NCI-H1105 treated with DMSO at 0.1 percent for 48 hours (cell line): ENCODE measurements around the gene MOCS2.
"Not testable (repeated sequence)": the region's sequence is repeated elsewhere in the genome, so short reads cannot be mapped to it uniquely, and the experiment has no call there.

Source experiments
- DNase-seq: peaks from one replicate; lab custom pipeline; 2025; lab: John Stamatoyannopoulos, UW

Gene MOCS2, protein sequence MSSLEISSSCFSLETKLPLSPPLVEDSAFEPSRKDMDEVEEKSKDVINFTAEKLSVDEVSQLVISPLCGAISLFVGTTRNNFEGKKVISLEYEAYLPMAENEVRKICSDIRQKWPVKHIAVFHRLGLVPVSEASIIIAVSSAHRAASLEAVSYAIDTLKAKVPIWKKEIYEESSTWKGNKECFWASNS

DNA sequence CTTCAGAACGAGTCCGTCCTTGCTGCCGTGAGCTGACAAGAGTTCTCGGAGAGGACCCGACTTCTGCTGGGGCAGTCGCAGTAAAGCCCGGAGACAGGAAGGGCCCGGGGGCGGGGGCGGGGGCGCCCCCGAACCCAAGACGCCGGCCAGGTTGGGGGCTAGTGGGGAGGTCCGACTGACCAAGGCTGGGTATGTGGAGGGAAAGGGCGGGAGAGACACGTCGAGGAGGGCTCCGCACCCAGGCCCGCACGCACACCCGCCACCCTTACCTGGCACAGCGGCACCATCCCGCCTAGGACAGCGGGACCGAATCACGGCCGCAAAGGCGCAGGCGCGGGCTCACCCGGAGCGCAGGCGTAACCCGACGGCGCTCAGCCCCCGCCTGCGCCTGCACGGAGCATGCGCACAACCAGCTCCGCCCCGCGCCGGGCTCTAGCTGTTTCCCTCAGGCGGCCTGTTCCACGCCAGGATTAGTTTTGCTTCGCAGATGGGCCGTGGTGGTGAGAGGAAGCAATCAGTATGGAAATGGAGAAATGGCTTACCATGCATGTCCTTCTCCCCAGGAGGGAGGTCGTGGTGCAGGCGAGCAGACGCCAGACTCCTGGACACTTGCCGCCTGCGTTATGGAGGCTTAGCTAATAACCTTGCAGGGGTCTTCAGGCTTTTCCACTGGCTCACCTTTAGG lies at the start of gene MOCS2:
Gene MOCS2, minus strand, starts transcription at position 315 of the 685 bp plus-strand sequence. CDS start 2,583 bp downstream, outside the sequence.
- peak; percentile 79 for DNase-seq

DNA sequence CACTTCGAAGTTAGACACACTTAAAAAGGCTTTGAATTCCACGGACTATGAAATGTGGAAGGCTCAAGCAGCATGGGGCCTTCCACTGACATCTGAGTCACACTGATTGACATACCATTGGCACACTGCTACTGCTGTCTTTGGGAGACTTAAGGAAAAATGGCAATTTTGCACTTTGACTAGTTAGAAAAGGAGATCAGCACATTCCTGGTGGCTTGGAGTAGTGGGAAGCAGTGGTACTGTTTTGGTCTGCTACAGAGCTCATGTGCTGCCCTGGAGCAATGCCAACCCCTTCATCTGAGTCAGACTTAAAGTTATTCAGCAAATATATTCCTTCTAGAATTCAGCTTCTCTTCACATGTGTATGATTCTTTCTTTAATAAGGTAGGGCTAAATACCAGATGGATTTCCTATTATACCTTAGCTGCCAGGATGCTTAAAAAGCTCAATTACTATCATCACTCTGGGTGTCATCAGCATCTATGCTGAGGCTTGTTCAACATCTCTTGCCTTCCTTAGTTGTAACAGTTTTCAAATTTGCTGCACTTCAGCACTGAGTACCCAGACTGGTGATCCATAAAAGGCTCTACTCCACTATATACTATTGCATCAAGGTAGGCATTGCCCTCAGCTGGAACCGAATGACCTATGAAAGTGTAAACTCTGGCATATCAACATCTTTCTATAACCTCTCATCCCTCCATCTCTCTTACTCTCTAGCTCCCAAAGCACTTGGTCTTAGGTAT lies 42.3 kb upstream of the MOCS2 start:
- DNase-seq: no peak

DNA sequence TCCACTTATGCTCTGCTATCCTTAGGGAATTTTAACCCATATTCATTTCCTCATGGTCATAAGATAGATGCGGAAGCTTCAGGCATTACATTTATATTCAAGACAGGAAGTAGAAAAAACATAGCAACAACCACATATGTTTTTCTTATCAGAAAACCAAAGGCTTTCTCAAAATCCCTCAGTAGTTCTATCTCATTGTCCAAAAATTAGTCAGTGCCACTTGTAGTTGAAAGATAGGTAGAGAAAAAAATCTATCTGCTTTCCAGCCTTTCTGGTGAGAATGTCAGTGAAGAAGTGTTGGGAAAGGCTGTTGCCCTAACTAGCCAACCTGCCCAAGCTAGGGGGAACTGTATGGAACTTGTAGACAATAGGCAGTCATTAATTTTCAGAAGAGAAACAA lies 23.5 kb upstream of the MOCS2 start:
- no peak for DNase-seq

DNA sequence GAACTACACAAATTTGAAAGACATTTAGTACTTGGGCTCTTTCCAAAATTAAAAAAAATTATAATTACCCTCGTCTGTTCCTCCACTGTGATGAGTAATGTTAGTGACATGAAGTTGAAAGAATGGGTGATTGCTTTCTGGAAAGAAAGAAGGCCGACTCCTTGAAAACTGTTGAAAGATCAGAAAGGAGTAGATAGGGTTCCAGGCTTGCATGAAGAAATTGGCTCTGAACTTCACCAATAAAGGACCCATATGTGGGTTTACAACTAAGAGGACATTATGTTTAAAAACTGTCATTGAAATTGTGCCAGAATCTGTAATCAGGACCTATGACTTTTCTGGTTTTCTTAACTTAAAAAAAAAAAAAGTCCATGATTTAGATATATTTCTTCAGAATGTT lies 20.7 kb upstream of the MOCS2 start:
- no peak for DNase-seq

DNA sequence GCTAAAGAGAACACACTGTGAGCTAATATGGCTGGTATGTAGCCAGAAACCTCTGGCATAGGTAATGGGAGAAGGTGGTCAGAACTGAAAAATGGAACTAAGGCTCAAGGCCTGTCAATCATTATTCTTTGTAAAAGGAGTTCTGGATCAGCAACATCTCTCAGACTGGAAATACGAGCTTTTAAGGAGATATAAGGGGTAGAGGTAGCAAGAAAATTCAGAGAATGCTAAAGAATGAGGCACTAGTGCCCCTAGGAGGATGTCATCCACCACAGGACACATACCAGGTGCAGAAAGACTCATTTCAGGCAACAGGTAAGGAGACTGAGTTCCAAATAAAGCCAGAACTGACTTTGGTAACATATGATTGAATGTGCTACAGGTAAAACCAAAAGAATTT lies 18.9 kb upstream of the MOCS2 start:
- no peak for DNase-seq

DNA sequence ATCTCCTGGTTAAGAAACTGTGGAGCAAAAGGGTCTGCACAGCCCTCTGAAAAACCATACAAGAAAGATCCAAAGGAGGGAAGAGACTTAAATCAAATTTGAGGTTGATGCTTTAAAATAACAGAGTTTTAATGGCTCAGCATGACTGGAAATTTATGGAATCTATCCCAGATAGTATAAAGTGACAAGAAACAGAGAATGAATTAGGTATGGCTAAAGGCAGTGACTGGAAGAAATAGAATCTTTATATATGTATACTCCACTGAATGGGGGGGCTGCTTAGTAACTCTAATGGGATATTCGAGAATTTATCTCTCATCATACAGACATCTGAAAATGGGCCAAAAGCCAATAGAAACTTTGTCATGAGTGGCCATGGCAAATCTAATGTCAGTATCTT lies 17.6 kb upstream of the MOCS2 start:
- no peak for DNase-seq

DNA sequence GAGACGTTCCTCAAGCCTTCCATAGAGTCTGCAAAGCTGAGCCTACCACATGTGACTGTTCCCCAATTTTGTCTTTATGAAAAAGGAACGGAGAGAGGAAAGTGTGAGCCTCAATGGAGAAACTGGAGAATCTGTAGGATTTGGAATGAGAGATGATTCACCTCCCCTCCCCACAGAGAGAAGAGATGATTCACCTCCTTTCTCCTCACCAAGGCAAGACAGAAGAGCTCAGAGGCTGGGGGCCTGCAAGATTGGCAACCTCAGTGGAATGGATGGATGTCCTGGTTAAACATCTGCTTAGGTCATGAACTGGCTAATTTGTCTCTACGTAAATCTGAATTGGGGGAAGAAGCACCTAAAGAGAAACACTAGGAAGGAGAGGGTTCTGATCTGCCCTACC lies 17.0 kb upstream of the MOCS2 start:
- no peak for DNase-seq

DNA sequence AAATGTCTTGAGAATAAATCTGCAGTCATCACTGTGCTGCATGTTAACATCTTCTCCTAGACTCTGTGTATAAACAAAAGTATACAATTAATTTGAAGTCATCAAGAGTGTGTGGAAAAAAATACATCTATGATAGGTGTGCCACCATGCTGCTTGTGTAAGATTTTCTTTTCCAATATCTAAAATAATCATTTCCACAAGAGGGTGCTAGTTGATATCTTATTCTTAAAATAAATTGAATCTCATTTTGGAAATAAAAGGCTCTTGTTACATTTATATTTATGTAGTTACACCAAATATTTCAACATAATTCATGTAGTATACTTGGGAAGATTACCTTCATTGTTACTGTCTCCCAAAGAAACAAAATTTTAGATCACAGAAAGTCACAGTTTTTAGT lies 14.1 kb upstream of the MOCS2 start:
- no peak for DNase-seq

DNA sequence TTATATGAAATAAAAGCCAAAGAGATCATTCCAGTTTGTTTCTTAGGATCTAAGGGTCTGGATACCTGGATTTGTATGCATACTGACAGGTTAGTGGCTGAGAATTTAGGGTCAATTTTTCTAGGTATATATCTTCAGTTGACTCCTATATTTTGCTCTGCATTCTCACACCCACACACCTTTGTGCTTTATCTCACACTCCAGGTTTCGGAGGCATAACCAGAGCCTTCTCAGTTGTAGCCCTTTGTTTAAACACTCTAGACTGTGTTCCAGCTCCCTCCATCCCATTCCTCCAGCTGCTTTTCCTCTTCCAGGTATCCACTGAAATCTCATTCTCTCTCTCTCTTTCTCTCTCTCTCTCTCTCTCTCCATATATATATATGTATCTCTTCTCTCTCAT lies 10.6 kb upstream of the MOCS2 start:
- DNase-seq: no peak

DNA sequence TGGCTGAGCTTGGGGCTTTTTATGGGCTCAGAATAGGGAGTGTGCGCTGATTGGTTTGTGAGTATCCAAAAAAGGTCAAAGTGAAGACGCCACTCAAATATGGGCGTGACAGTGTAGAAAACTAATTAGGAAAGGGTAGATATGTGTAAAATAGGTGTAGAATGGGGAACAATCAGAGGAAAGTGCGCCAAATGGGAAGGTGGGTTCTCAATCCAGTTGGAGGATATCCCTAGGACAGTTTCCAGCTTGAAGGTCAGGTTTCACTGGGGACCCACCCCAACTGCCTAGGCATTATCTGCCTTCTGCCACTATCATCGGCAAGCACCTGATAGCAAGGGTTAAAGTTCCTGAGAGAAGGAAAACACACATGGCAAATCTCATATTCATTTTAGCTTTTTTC lies 9.3 kb upstream of the MOCS2 start:
- DNase-seq: no peak

DNA sequence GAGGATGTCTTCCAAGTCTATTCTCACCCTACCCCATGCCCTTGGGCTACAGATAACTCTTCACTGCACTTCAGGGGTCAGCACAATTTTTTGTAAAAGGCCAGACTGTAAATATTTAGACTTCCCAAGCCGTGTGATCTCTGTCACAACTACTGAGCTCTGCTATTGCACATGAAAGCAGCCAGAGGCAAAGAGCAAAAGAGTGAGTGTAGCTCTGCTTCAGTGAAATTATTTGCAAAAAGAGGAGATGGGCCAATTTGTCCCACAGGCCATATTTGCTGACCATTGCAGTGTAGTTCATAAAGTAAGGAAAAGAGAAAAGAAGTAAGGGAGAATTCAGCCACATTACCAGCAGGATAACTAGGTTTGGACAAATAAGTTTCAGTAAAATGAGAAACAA lies 7.0 kb upstream of the MOCS2 start:
- DNase-seq: no peak

DNA sequence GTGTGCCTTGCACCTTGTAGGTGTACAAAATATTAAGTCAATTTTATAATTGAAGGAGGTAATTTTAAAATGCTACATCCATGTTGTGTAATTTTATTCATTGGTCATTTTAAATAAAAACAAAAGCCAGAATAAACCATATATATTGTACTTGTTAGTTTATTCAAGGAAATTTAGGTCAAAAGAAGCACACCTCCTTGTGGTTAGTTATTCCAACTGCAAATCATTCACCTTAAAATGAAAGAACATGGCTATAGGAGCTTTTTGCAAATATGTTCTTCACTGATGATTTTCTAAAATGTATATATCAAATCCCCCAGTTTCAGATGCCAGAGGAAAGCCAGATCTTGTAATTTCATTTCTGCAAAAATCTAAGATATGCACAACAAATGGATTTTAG lies 5.4 kb upstream of the MOCS2 start:
- no peak for DNase-seq

DNA sequence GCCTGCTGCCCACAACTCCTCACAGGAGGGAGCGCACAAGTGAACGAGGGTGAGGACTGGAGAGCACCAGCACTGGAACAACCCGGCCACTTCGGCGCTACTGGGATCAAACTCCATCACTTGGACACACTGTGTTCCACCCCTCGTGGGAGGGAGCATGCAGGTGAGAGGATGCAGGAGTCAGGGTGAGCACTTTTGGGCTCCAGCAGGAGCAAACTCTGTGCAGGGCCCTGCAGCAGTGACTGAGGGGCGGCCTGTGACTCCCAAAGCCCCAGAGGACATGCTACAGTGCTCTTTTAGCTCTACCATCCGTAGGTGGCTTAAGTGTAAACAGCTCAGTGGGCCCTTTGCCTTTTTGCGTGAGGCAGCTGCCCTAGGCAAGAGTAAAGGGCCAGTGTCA lies 4.4 kb upstream of the MOCS2 start:
- DNase-seq: no peak

DNA sequence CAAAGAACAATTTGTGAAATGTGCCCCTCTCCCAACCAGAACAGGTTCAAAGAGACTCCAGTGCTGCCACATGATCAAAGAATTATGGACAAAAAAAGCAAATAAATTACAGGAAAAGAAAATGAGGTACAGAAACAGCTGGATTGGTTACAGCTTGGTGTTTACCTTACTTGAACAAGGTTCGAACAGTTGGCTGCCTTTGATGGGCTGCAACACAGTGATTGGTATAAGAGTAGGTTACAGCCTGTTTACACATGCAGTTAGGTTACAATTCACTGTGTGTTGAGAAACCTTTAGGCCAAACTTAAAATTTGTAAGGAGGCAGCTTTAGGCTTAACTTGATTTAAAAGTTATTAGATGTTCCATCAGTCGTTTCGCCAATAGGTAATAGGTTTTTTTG lies 3.4 kb upstream of the MOCS2 start:
- DNase-seq: no peak

DNA sequence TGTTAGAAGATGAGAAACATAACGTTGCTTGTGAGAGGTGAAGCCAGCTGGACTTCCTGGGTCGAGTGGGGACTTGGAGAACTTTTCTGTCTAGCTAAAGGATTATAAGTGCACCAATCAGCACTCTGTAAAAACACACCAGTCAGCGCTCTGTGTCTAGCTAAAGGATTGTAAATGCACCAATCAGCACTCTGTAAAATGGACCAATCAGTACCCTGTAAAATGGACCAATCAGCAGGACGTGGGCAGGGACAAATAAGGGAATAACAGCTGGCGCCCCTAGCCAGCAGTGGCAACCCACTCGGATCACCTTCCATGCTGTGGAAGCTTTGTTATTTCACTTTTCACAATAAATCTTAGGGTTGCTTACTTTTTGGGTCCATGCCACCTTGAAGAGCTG lies 2.8 kb upstream of the MOCS2 start:
- DNase-seq: not testable (repeated sequence)

DNA sequence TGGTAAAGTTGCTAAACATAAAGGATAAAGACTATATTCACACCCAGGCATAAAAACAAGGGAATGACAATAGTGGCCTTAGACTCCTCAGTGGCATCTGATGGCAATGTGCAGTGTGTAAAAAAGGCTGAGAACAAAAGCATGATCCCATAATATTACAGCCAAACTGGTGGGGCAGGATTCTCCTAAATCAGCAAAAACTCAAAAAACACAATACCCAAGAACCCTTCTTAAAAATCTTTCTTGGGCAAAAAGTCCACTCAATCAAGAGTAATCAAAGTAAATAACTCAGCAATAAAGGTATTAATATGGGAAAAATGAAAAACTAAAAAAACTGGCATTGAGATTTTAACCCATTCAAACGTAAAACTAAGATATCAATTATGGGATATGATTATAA lies 1.6 kb upstream of the MOCS2 start:
- DNase-seq: no peak

DNA sequence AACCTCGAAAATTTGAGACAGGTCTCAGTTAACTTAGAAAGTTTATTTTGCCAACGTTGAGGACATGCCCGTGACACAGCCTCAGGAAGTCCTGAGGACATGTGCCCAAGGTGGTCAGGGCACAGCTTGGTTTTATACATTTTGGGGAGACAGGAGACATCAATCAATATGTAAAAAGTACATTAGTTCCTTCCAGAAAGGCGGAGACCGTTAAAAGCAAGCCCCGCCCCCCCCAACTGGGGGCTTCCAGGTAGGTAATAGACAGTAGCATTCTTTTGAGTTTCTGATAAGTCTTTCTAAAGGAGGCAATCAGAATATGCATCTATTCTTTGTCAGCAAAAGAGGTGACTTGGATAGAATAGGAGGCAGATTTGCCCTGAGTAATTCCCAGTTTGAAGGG lies 599 bp upstream of the MOCS2 start:
- DNase-seq: no peak

DNA sequence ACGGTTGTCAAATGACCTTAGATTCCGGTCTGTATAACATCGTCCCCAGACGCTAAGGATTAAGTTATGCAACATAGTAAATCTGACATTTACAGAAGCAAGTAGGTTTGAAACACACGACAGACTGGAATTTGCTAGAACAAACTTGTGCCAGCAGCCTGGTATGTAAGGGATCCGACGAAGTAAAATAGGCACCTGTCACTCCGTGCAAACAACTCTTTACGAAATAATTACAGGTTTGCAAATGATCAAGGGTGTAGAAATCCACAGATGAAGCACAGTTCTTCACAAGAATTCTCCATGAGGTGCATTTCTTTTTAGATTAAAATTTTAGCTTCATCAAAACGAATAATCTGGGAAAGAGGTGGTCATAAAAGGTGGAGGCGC lies 508 bp downstream of the MOCS2 start:
- DNase-seq: peak; percentile 35

DNA sequence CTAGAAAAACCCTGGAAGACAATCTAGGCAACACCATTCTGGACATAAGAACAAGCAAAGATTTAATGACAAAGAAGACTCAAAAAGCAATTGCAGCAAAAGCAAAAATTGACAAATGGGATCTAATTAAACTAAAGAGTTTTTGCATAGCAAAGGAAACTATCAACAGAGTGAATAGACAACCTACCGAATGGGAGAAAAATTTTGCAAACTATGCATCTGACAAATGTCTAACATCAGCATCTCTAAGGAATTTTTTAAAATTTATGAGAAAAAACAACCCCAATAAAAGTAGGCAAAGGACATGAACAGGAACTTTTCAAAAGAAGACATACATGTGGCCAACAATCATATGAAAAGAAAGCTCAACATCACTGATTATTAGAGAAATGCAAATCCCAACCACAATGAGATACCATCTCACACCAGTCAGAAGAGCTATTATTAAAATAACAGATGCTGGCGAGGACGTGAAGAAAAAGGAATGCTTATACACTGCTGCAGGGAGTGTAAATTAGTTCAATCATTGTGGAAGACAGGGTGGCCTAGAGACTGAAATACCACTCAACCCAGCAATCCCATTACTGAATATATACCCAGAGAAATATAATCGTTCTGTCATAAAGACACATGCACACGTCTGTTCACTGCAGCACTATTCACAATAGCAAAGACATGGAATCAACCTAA lies 3.8 kb downstream of the MOCS2 start:
- DNase-seq: no peak

DNA sequence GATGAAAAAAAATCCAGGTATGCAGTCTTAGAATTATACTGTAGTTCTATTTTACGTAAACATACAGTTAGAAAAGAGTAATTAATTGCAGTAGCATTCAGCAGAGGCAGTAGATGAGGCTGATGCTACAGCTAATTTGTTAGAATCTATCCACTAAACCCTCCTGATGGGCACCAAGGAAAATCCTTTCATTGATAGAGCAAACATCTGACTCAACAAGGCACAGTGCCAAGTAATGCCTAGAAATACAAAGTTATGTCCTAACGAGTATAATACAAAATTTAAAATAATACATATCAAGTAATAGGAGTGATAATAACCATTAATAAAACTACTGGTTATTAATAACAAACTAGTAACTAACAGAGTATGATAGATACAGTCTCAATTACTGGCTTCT lies 9.0 kb downstream of the MOCS2 start:
- DNase-seq: no peak

DNA sequence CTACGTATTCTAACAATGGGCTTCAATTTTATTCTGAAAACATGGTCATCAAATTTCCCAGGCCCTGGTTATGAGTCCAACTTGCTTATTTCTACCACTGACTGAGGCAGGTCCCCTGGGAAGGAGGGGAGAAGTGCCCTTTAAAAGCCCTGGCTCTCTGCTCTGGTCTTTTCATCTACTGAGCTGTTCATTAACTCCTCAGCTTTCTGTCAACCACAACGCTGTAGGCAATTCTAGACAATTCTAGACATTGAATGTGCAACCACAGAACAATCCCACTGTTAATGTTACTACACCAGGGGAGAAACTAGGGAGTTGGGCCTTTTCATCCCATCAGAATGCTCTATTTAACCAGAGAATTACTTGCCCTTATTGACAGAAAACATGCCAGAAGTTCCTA lies 10.0 kb downstream of the MOCS2 start:
- DNase-seq: no peak

DNA sequence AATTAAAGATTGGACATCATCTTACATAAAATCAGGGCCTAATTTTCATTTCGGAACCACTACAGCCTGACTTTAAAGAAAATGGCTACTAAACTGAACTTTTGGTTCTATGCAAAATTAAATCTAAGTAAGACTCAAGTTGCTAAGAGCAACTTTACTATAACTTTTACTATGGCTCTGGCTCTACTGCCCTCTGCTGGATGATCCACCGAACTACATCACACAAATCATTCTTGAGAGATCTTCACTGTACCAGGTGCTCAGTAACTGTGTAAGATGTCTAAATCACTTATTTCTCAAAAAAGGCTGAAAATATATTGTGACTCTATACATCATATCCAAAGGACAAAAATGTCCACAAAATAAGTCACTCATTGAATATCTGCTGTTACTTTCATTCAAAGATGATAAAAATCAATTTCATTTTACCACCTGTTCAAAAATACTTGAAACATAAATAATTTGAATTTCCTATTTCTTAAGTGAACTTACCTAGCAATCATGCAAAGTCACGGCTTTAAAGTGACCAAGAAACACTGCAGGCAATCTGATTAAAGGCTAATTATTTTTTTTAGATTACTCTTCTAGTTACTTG lies 13.5 kb downstream of the MOCS2 start:
- peak; percentile 14 for DNase-seq

DNA sequence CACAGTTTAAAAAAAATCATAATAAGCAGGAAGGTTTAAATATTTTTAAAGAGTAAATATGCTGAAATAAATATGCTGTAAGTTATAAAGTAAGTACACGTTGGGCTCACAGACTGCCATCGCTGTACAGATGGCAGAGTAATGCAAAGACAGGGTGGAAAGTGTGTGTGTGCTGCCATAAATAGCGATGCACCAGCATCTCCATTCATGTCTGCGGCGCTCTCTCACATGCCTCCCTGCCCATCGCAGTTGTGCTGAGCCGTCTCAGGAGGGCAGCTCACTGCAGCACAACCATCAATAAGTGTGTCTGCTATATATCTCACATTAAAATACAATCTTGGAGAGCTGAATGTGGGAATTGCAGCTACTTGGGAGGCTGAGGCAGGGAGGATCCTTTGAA lies 14.3 kb downstream of the MOCS2 start:
- no peak for DNase-seq
